ENCODE data around the gene IFNK. TPM values are rescaled to one million over a fixed set of nuclear protein-coding genes. Genes with fewer than 3 reads are reported as not detected.

Gene IFNK
- total and polyA plus RNA-seq, 2 donors (not counting 3 experiments of a cell fraction or from before 2014, with no cell fraction given) = not detected

GRCh38 chr9:27560457-27560856 is 36.4 kb downstream of the IFNK start:
- intact Hi-C loops (cut with micrococcal nuclease) = no loop called here
- FAIRE-seq = no peak
- no peaks in the 10 kb centered on the region for H3K9me1 ChIP-seq (replicated peaks; ENCODE audit: control insufficient read depth, extremely low read depth, insufficient read depth, low read length)
- no peak overlapping the region for H3K9ac ChIP-seq (replicated peaks; ENCODE audit: extremely low read depth, insufficient read depth, low read length)
- no peak overlapping the region for H3K4me3 ChIP-seq (replicated peaks in 1 of 3; ENCODE audit: insufficient read depth in 1 of 3, low read depth in 1 of 3, low read length in 3 of 3)
- no peaks in the 10 kb centered on the region for H3K4me1 ChIP-seq (ENCODE audit: control insufficient read depth, extremely low read depth, insufficient read depth, low read length)
- no peak overlapping the region for H3K4me2 ChIP-seq (ENCODE audit: insufficient read depth, low read length)
- POLR2A ChIA-PET = no interaction called here
- no peak for DNase-seq (ENCODE audit: low read depth, low spot score)
- peaks cover 2% of the 10 kb centered on the region in 2 experiments for H3K36me3 ChIP-seq (ENCODE audit: control insufficient read depth in 2 of 2, extremely low read depth in 1 of 2, insufficient read depth in 2 of 2, low read length in 2 of 2)
- H3K27me3 ChIP-seq (ENCODE audit: control insufficient read depth in 2 of 2, insufficient read depth in 2 of 2, low read length in 2 of 2) = no peaks in the 10 kb centered on the region
- CTCF ChIA-PET = interaction anchor here (1.1 to 1.6 kb wide), 2 partner anchors 13 to 227 kb away, joined by 3 to 6 read pairs; partner anchors contain the start of gene C9orf72
- no peaks in the 10 kb centered on the region for H3K79me2 ChIP-seq (ENCODE audit: control insufficient read depth, insufficient read depth, low read length)
- dilution Hi-C loops (cut with MboI; ENCODE audit: extremely low pct_ligation_motif_present, low sequenced_read_pairs) = no loop called here
- no peaks in the 10 kb centered on the region for H4K20me1 ChIP-seq (replicated peaks; ENCODE audit: control insufficient read depth, extremely low read depth, insufficient read depth, low read length)
- no peak overlapping the region for H3K27ac ChIP-seq (ENCODE audit: insufficient read depth, low read depth, low read length)
- no TSS peak for BruUV-seq (replicated peaks)
- TF ChIP-seq JUN (IDR thresholded peaks at IDR 0.05; ENCODE audit: borderline replicate concordance, insufficient read depth, insufficient read length, low read depth) (no peak), GATA2 (IDR thresholded peaks at IDR 0.05; ENCODE audit: insufficient read depth, insufficient read length, low read depth, low read length) (no peak), POLR2AphosphoS5 (IDR thresholded peaks at IDR 0.05; ENCODE audit: insufficient read depth, low read depth, low read length) (no peak), POLR2A (IDR thresholded peaks at IDR 0.05; ENCODE audit: low read depth, low read length) (no peak), CTCF (IDR thresholded peaks at IDR 0.05; ENCODE audit: extremely low read depth in 1 of 2, insufficient read depth in 1 of 2, low read depth in 1 of 2, low read length in 2 of 2) (no peak), EZH2 (IDR thresholded peaks at IDR 0.05; ENCODE audit: borderline replicate concordance, low read depth, low read length, severe bottlenecking) (no peak)
- no peak overlapping the region for H2AFZ ChIP-seq (ENCODE audit: low read depth, low read length)
- H3K9me3 ChIP-seq (replicated peaks; ENCODE audit: control insufficient read depth, insufficient read depth, low read length) = no peaks in the 10 kb centered on the region

GRCh38 chr9:27561685-27562084 is 37.6 kb downstream of the IFNK start:
- dilution Hi-C loops (cut with MboI; ENCODE audit: extremely low pct_ligation_motif_present, low sequenced_read_pairs) = no loop called here
- no peaks in the 10 kb centered on the region for H3K9me3 ChIP-seq (replicated peaks; ENCODE audit: control insufficient read depth, insufficient read depth, low read length)
- H3K9me1 ChIP-seq (replicated peaks; ENCODE audit: control insufficient read depth, extremely low read depth, insufficient read depth, low read length) = no peaks in the 10 kb centered on the region
- H2AFZ ChIP-seq (ENCODE audit: low read depth, low read length) = no peak overlapping the region
- no TSS peak for BruUV-seq (replicated peaks)
- no peaks in the 10 kb centered on the region for H3K4me1 ChIP-seq (ENCODE audit: control insufficient read depth, extremely low read depth, insufficient read depth, low read length)
- no peaks in the 10 kb centered on the region for H3K27me3 ChIP-seq (ENCODE audit: control insufficient read depth in 2 of 2, insufficient read depth in 2 of 2, low read length in 2 of 2)
- ChIA-PET CTCF (interaction anchor here (1.0 to 1.6 kb wide), 2 partner anchors 13 to 228 kb away, joined by 3 to 6 read pairs; no protein-coding TSS in a partner anchor), POLR2A (no interaction called here)
- H3K4me3 ChIP-seq (replicated peaks in 1 of 3; ENCODE audit: insufficient read depth in 1 of 3, low read depth in 1 of 3, low read length in 3 of 3) = no peak overlapping the region
- no peak for TF ChIP-seq EZH2 (IDR thresholded peaks at IDR 0.05; ENCODE audit: borderline replicate concordance, low read depth, low read length, severe bottlenecking)
- TF ChIP-seq CTCF (IDR thresholded peaks at IDR 0.05; ENCODE audit: extremely low read depth in 1 of 2, insufficient read depth in 1 of 2, low read depth in 1 of 2, low read length in 2 of 2) = no peak
- no peak for TF ChIP-seq MYC (IDR thresholded peaks at IDR 0.05; ENCODE audit: low read depth, low read length)
- no peak for TF ChIP-seq GATA2 (IDR thresholded peaks at IDR 0.05; ENCODE audit: insufficient read depth, insufficient read length, low read depth, low read length)
- TF ChIP-seq POLR2A (IDR thresholded peaks at IDR 0.05; ENCODE audit: low read depth, low read length) = no peak
- H3K27ac ChIP-seq (ENCODE audit: insufficient read depth, low read depth, low read length) = no peak overlapping the region
- H4K20me1 ChIP-seq (replicated peaks; ENCODE audit: control insufficient read depth, extremely low read depth, insufficient read depth, low read length) = no peaks in the 10 kb centered on the region
- no peaks in the 10 kb centered on the region for H3K79me2 ChIP-seq (ENCODE audit: control insufficient read depth, insufficient read depth, low read length)
- H3K36me3 ChIP-seq (ENCODE audit: control insufficient read depth in 2 of 2, extremely low read depth in 1 of 2, insufficient read depth in 2 of 2, low read length in 2 of 2) = no peaks in the 10 kb centered on the region
- no peak overlapping the region for H3K9ac ChIP-seq (replicated peaks; ENCODE audit: extremely low read depth, insufficient read depth, low read length)
- intact Hi-C loops (cut with micrococcal nuclease) = no loop called here
- DNase-seq (ENCODE audit: low read depth, low spot score) (no peak), FAIRE-seq (no peak)
- H3K4me2 ChIP-seq (ENCODE audit: insufficient read depth, low read length) = no peak overlapping the region
